T-cell (primary cell): ENCODE measurements around the gene GTPBP3. TPM values are rescaled to one million over a fixed set of nuclear protein-coding genes. Genes with fewer than 3 reads are reported as not detected.

Experiments used
- ATAC-seq, 4 experiments: fragments of 200-7000 bp in 3 of 4; fragments of 150-1000 bp in 1 of 4; cut with Tn5 transposase; replicated peaks in 1 of 4; 1 replicate in 3 of 4; 2 replicates in 1 of 4; pipeline ENCODE4 v1.10.0; 2021; ENCODE audit warnings: moderate library complexity in 3 of 4, mild to moderate bottlenecking in 2 of 4, moderate number of reproducible peaks in 1 of 4
- CTCF ChIA-PET, 2 donors: fragments of 300-600 bp; sonication (Branson Sonifier 250); formaldehyde crosslinking; loops; one replicate each; lab custom pipeline; 2022; ENCODE audit warnings: antibody characterized with exemption in 2 of 2; lab: Charles Lee
- POLR2A ChIA-PET, 2 donors: fragments of 300-600 bp; sonication (Branson Sonifier 250); formaldehyde crosslinking; loops; one replicate each; lab custom pipeline; 2022; ENCODE audit warnings: antibody characterized with exemption in 2 of 2; lab: Charles Lee
- DNase-seq, 35 experiments: peaks; one replicate each; pipeline versions ENCODE4 v3.0.0 to v3.0.0-alpha.2; 2013 to 2023
- H3K27ac ChIP-seq: one replicate; pipeline ENCODE4 v1.5.1; 2013; ENCODE audit warnings: low read length
- H3K27me3 ChIP-seq, 2 experiments: replicated peaks in 1 of 2; 1 replicate in 1 of 2; 2 replicates in 1 of 2; pipeline versions ENCODE4 v1.6.1 to v1.7.0; 2013; ENCODE audit warnings: low read length in 1 of 2, mixed read lengths in 1 of 2; ENCODE audit not compliant: control insufficient read depth in 2 of 2, insufficient read depth in 2 of 2; ENCODE audit errors: extremely low read depth in 1 of 2
- H3K36me3 ChIP-seq, 2 donors: 1 replicate in 1 of 2; 2 replicates in 1 of 2; pipeline versions ENCODE4 v1.6.1 to v1.7.0; 2013; ENCODE audit warnings: low read length in 1 of 2; ENCODE audit not compliant: control insufficient read depth in 2 of 2, insufficient read depth in 1 of 2; ENCODE audit errors: extremely low read depth in 1 of 2
- H3K4me1 ChIP-seq, 2 experiments: 1 replicate in 1 of 2; 2 replicates in 1 of 2; pipeline versions ENCODE4 v1.6.1 to v1.7.0; 2013; ENCODE audit warnings: low read length in 2 of 2, mixed read lengths in 1 of 2; ENCODE audit not compliant: insufficient read depth in 2 of 2, control insufficient read depth in 1 of 2; ENCODE audit errors: extremely low read depth in 1 of 2
- H3K4me3 ChIP-seq, 2 donors: 1 replicate in 1 of 2; 2 replicates in 1 of 2; pipeline versions ENCODE4 v1.5.1 to v1.7.0; 2013; ENCODE audit warnings: mild to moderate bottlenecking in 2 of 2, low read length in 1 of 2, moderate library complexity in 1 of 2; ENCODE audit not compliant: control insufficient read depth in 1 of 2; ENCODE audit errors: extremely low read depth in 1 of 2
- H3K9me3 ChIP-seq: 2 replicates; pipeline ENCODE4 v1.7.0; 2013
- H3K27ac Mint-ChIP-seq, 2 donors: one replicate each; pipeline ENCODE4 v1.8.0; 2020 to 2021; ENCODE audit warnings: mild to moderate bottlenecking in 2 of 2, mixed read lengths in 2 of 2
- H3K27me3 Mint-ChIP-seq, 2 donors: one replicate each; pipeline ENCODE4 v1.8.0; 2021 to 2022; ENCODE audit warnings: mixed read lengths in 2 of 2
- H3K36me3 Mint-ChIP-seq: one replicate; pipeline ENCODE4 v1.8.0; 2021; ENCODE audit warnings: mixed read lengths
- H3K4me1 Mint-ChIP-seq, 3 donors: one replicate each; pipeline ENCODE4 v1.8.0; 2020 to 2022; ENCODE audit warnings: mixed read lengths in 3 of 3, mild to moderate bottlenecking in 1 of 3
- H3K4me3 Mint-ChIP-seq, 3 donors: one replicate each; pipeline ENCODE4 v1.8.0; 2020 to 2022; ENCODE audit warnings: mild to moderate bottlenecking in 3 of 3, mixed read lengths in 3 of 3, moderate library complexity in 3 of 3
- H3K9me3 Mint-ChIP-seq, 3 donors: one replicate each; pipeline ENCODE4 v1.8.0; 2020 to 2022; ENCODE audit warnings: mixed read lengths in 3 of 3
- WGBS: methylation state at CpG from one replicate; pipeline ENCODE4 v1.1.5; 2013; ENCODE audit warnings: missing lambda C conversion rate; ENCODE audit not compliant: insufficient coverage; 5-methylcytosine and 5-hydroxymethylcytosine counted together
- total RNA-seq, 35 experiments: library from RNA in 6 of 35; stranded (reverse) in 6 of 35; fragments of 120-200 nt in 1 of 35; gene quantifications; one replicate each; pipeline versions ENCODE4 v1.2.1 to v1.2.4 and lab custom pipeline; 2013 to 2026

GTPBP3 gene
- total RNA-seq, 5 donors from 2014 or later (not counting 1 experiment from before 2014, with no cell fraction given) = 31.9 to 72.5 (median 65.7) TPM

- DNase-seq (no peak), ATAC-seq (peak in 1 of 4 experiments; percentile 10)
- no peak overlapping the region for H3K27ac ChIP-seq
Observed at GRCh38 chr19:17370026-17370587, 32.8 kb downstream of the GTPBP3 start.

GRCh38 chr19:17376935-17377600 lies 39.7 kb downstream of the GTPBP3 start, which contains the start of gene PLVAP:
Gene PLVAP (minus strand): TSS chr19:17377342. CDS start chr19:17377288, 54 bp downstream.
- CTCF ChIA-PET = no interaction called here

More at GRCh38 chr19:17370026-17370587, 32.8 kb downstream of the GTPBP3 start:
- H3K4me3 Mint-ChIP-seq = no peak overlapping the region
- 26% methylated on average over 3 of the region's 8 CpGs for WGBS
- H3K4me3 ChIP-seq = no peak overlapping the region
- POLR2A ChIA-PET = no interaction called here
- H3K9me3 Mint-ChIP-seq = no peaks in the 10 kb centered on the region
- no peaks in the 10 kb centered on the region for H3K36me3 ChIP-seq
- H3K27me3 Mint-ChIP-seq = peaks cover 7% of the 10 kb centered on the region in 2 donors
- H3K4me1 ChIP-seq = peaks cover 0 to 4% of the 10 kb centered on the region in 2 experiments
- H3K27me3 ChIP-seq = peaks cover 0 to 24% of the 10 kb centered on the region in 2 experiments
- peaks cover 0 to 7% (median 0%) of the 10 kb centered on the region in 3 donors for H3K4me1 Mint-ChIP-seq
- CTCF ChIA-PET = no interaction called here
- peak overlapping the region in 1 of 2 donors; percentile 19 for H3K27ac Mint-ChIP-seq
- no peaks in the 10 kb centered on the region for H3K9me3 ChIP-seq
- H3K36me3 Mint-ChIP-seq = no peaks in the 10 kb centered on the region

GRCh38 chr19:17378271-17378670 lies 40.9 kb downstream of the GTPBP3 start:
- H3K27me3 Mint-ChIP-seq = peaks cover 3 to 15% of the 10 kb centered on the region in 2 donors
- Histone ChIP-seq H3K27ac (no peak overlapping the region), H3K9me3 (no peaks in the 10 kb centered on the region), H3K27me3 (peaks cover 0 to 25% of the 10 kb centered on the region in 2 experiments), H3K36me3 (no peaks in the 10 kb centered on the region), H3K4me1 (peaks cover 0 to 4% of the 10 kb centered on the region in 2 experiments), H3K4me3 (no peak overlapping the region)
- no peak overlapping the region for H3K27ac Mint-ChIP-seq
- no peaks in the 10 kb centered on the region for H3K36me3 Mint-ChIP-seq
- DNase-seq (no peak), ATAC-seq (no peak)
- ChIA-PET CTCF (interaction anchor here in 1 of 2 donors (0.6 kb wide), 2 partner anchors 13 to 17 kb away, joined by 3 to 4 read pairs; no protein-coding TSS in a partner anchor), POLR2A (no interaction called here)
- H3K4me3 Mint-ChIP-seq = no peak overlapping the region
- 30% methylated on average over 4 of the region's 13 CpGs for WGBS
- H3K4me1 Mint-ChIP-seq = peaks cover 5 to 6% (median 6%) of the 10 kb centered on the region in 3 donors
- H3K9me3 Mint-ChIP-seq = peaks cover 0 to 4% (median 0%) of the 10 kb centered on the region in 3 donors

More at GRCh38 chr19:17376935-17377600, 39.7 kb downstream of the GTPBP3 start, which contains the start of gene PLVAP:
- ATAC-seq = no peak
- no peak for DNase-seq
- peaks cover 0 to 4% (median 0%) of the 10 kb centered on the region in 3 donors for H3K9me3 Mint-ChIP-seq
- peaks cover 3 to 15% of the 10 kb centered on the region in 2 donors for H3K27me3 Mint-ChIP-seq
- H3K4me1 Mint-ChIP-seq = peaks cover 0 to 6% (median 0%) of the 10 kb centered on the region in 3 donors
- no peak within 1 kb of the TSS for H3K27ac ChIP-seq
- no peaks in the 10 kb centered on the region for H3K4me1 ChIP-seq
- no peaks in the 10 kb centered on the region for H3K9me3 ChIP-seq
- POLR2A ChIA-PET = no interaction called here
- no peaks in the 10 kb centered on the region for H3K36me3 Mint-ChIP-seq
- no peaks in the 10 kb centered on the region for H3K36me3 ChIP-seq
- H3K27me3 ChIP-seq = peaks cover 0 to 29% of the 10 kb centered on the region in 2 experiments
- 69% methylated on average over 28 of the region's 39 CpGs for WGBS
- no peak within 1 kb of the TSS for H3K4me3 ChIP-seq
- no peak within 1 kb of the TSS for H3K4me3 Mint-ChIP-seq
- H3K27ac Mint-ChIP-seq = peak within 1 kb of the TSS in 1 of 2 donors; percentile 71

- peaks cover 0 to 24% of the 10 kb centered on the region in 2 experiments for H3K27me3 ChIP-seq
- H3K27ac ChIP-seq = no peak overlapping the region
- Mint-ChIP-seq H3K36me3 (no peaks in the 10 kb centered on the region), H3K4me1 (peaks cover 6 to 7% (median 6%) of the 10 kb centered on the region in 3 donors), H3K27ac (no peak overlapping the region), H3K9me3 (peaks cover 0 to 4% (median 0%) of the 10 kb centered on the region in 3 donors), H3K4me3 (no peak overlapping the region), H3K27me3 (peaks cover 3 to 15% of the 10 kb centered on the region in 2 donors)
- peaks cover 0 to 7% of the 10 kb centered on the region in 2 experiments for H3K4me1 ChIP-seq
- H3K9me3 ChIP-seq = no peaks in the 10 kb centered on the region
- H3K4me3 ChIP-seq = no peak overlapping the region
- ChIA-PET CTCF (interaction anchor here in 1 of 2 donors (0.7 kb wide), 1 partner anchor 224 kb away, joined by 3 read pairs; no protein-coding TSS in a partner anchor), POLR2A (no interaction called here)
- WGBS = 45% methylated on average over 14 of the region's 14 CpGs
- ATAC-seq (no peak), DNase-seq (no peak)
- no peaks in the 10 kb centered on the region for H3K36me3 ChIP-seq
Observed at GRCh38 chr19:17379221-17379631, 41.9 kb downstream of the GTPBP3 start.

GRCh38 chr19:17380426-17381138 lies 43.2 kb downstream of the GTPBP3 start:
- POLR2A ChIA-PET = interaction anchor here in 1 of 2 donors (0.7 kb wide), 1 partner anchor 893 kb away, joined by 6 read pairs; no protein-coding TSS in a partner anchor
- peaks cover 3 to 15% of the 10 kb centered on the region in 2 donors for H3K27me3 Mint-ChIP-seq
- WGBS = 100% methylated on average over 4 of the region's 5 CpGs
- H3K4me3 ChIP-seq = no peak overlapping the region
- no peak overlapping the region for H3K27ac Mint-ChIP-seq
- no peaks in the 10 kb centered on the region for H3K9me3 ChIP-seq
- DNase-seq (no peak), ATAC-seq (no peak)
- no peaks in the 10 kb centered on the region for H3K36me3 ChIP-seq
- H3K36me3 Mint-ChIP-seq = no peaks in the 10 kb centered on the region
- H3K4me1 Mint-ChIP-seq = peaks cover 6 to 7% (median 6%) of the 10 kb centered on the region in 3 donors
- CTCF ChIA-PET = interaction anchor here in 1 of 2 donors (0.5 kb wide), 1 partner anchor 220 kb away, joined by 3 read pairs; no protein-coding TSS in a partner anchor
- peaks cover 0 to 4% (median 0%) of the 10 kb centered on the region in 3 donors for H3K9me3 Mint-ChIP-seq
- H3K27me3 ChIP-seq = peaks cover 0 to 24% of the 10 kb centered on the region in 2 experiments
- H3K4me1 ChIP-seq = peaks cover 0 to 7% of the 10 kb centered on the region in 2 experiments
- H3K4me3 Mint-ChIP-seq = no peak overlapping the region
- no peak overlapping the region for H3K27ac ChIP-seq
